ENCODE results near the gene SNCB.

SNCB gene

DNA sequence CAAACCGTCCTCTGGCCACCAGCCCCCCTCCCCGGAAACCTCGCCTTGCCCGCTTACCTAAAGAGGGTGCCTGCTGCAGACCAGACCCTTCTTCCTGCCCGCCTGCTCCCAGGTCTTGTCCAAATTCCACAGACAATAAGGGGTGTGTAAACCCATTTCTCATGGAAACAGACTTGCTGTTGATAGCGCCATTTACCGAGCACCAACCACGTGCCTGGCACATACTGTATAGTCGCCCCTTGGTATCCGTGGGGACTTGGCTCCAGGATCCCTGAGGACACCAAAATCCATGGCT is 56.1 kb downstream of the SNCB start:
- no peak for DNase-seq (ENCODE audit: low read depth)
- TF ChIP-seq, protein P1, sequence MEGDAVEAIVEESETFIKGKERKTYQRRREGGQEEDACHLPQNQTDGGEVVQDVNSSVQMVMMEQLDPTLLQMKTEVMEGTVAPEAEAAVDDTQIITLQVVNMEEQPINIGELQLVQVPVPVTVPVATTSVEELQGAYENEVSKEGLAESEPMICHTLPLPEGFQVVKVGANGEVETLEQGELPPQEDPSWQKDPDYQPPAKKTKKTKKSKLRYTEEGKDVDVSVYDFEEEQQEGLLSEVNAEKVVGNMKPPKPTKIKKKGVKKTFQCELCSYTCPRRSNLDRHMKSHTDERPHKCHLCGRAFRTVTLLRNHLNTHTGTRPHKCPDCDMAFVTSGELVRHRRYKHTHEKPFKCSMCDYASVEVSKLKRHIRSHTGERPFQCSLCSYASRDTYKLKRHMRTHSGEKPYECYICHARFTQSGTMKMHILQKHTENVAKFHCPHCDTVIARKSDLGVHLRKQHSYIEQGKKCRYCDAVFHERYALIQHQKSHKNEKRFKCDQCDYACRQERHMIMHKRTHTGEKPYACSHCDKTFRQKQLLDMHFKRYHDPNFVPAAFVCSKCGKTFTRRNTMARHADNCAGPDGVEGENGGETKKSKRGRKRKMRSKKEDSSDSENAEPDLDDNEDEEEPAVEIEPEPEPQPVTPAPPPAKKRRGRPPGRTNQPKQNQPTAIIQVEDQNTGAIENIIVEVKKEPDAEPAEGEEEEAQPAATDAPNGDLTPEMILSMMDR (conservative IDR thresholded peaks at IDR 0.05; ENCODE audit: low read depth, low read length): no peak
- no peak overlapping the region for H3K4me3 ChIP-seq (ENCODE audit: low read depth, low read length)

DNA sequence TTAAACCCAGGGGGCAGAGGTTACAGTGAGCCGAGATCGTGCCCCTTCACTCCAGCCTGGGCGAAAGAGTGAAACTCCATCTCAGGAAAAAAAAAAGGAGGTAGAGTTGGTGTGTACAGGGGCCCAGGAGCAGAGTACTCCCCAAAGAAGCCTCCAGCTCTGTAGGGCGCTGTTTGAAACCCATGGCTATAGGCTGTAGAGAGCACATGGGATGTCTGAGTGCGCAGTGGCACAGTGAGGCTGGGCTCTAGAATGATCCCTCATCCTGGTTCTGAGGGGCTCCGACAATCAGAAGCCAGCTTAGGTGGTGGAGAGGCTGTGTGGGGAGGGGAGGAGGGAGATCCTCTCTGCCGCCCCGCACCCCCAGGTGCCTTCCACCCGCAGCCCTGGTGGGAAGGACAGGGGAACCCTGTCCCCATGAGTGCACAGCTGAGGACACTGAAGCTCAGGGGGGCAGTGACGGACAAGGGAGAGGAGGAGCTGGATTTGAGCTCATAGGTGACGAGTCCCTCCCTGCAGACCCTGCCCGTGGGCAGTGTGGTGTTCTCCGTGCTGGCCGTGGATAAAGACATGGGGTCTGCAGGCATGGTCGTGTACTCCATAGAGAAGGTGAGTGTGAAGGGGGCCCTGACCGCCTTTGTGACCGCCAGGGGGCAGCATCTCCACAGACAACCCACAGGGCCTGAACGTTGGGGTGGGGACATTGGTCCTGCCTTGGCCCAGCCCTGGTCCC is 56.6 kb downstream of the SNCB start:
- no peak overlapping the region for H3K4me3 ChIP-seq (ENCODE audit: low read depth, low read length)
- peak; percentile 51 for DNase-seq (ENCODE audit: low read depth)
- TF ChIP-seq, protein P1 (conservative IDR thresholded peaks at IDR 0.05; ENCODE audit: low read depth, low read length): peak; percentile 87

Measured in choroid plexus epithelial cell (primary cell).